OCI-LY7 (cell line): ENCODE measurements around the gene ASIC2. TPM values are rescaled to one million over a fixed set of nuclear protein-coding genes. Genes with fewer than 3 reads are reported as not detected.

Source experiments
- BruUV-seq: library from RNA; stranded (reverse); fragments of 400-500 nt; replicated peaks from 2 replicates; lab custom pipeline; 2021; lab: Mats Ljungman, UMichigan
- CTCF ChIA-PET: fragments of 300-600 bp; sonication (Branson Sonifier 250); formaldehyde crosslinking; loops from one replicate; lab custom pipeline; 2022; ENCODE audit warnings: antibody characterized with exemption; ENCODE audit not compliant: unreplicated experiment; lab: Charles Lee
- POLR2A ChIA-PET: fragments of 300-600 bp; sonication (Branson Sonifier 250); formaldehyde crosslinking; loops from one replicate; lab custom pipeline; 2022; ENCODE audit warnings: antibody characterized with exemption; lab: Charles Lee
- DNase-seq: peaks from one replicate; pipeline ENCODE4 v3.0.0-alpha.2; 2015; ENCODE audit warnings: low spot score
- H2AFZ ChIP-seq: fragments of 200-600 bp; sonication (generic), shearing (Covaris generic); 2 replicates; pipeline ENCODE4 v1.6.1; 2014; ENCODE audit warnings: mild to moderate bottlenecking, antibody characterized with exemption, low read length, moderate library complexity
- H3K27ac ChIP-seq: fragments of 200-600 bp; sonication (generic); 2 replicates; pipeline ENCODE4 v1.5.1; 2014; ENCODE audit warnings: mixed run types, low read depth, mild to moderate bottlenecking, moderate library complexity, low read length, inconsistent platforms; ENCODE audit not compliant: poor library complexity, severe bottlenecking
- H3K36me3 ChIP-seq: fragments of 200-600 bp; sonication (generic); 2 replicates; pipeline ENCODE4 v1.6.1; 2014; ENCODE audit warnings: mild to moderate bottlenecking, antibody characterized with exemption, low read length, moderate library complexity, mixed read lengths; ENCODE audit not compliant: insufficient read depth
- H3K4me1 ChIP-seq: fragments of 200-600 bp; sonication (generic); 2 replicates; pipeline ENCODE4 v1.5.1; 2014; ENCODE audit warnings: mild to moderate bottlenecking, low read length; ENCODE audit not compliant: insufficient read depth, poor library complexity, severe bottlenecking
- H3K4me2 ChIP-seq: fragments of 200-600 bp; sonication (generic); 2 replicates; pipeline ENCODE4 v1.6.1; 2014; ENCODE audit warnings: mild to moderate bottlenecking, low read length
- H3K4me3 ChIP-seq: fragments of 200-600 bp; sonication (generic); 2 replicates; pipeline ENCODE4 v1.5.1; 2014; ENCODE audit warnings: mild to moderate bottlenecking, low read depth, low read length; ENCODE audit not compliant: poor library complexity, severe bottlenecking
- H3K79me2 ChIP-seq: fragments of 200-600 bp; sonication (generic); 2 replicates; pipeline ENCODE4 v1.6.1; 2016; ENCODE audit warnings: low read depth, mild to moderate bottlenecking, low read length, moderate library complexity, mixed read lengths; ENCODE audit not compliant: insufficient read depth
- H3K9me2 ChIP-seq: fragments of 200-600 bp; sonication (generic); 2 replicates; pipeline ENCODE4 v1.6.1; 2016; ENCODE audit warnings: mild to moderate bottlenecking, low read length, mixed read lengths; ENCODE audit not compliant: insufficient read depth
- H3K9me3 ChIP-seq: fragments of 200-600 bp; sonication (generic); 2 replicates; pipeline ENCODE4 v1.6.1; 2014; ENCODE audit warnings: mild to moderate bottlenecking, mixed run types, low read length, mixed read lengths
- H4K20me1 ChIP-seq: fragments of 200-600 bp; sonication (generic); 2 replicates; pipeline ENCODE4 v1.6.1; 2014; ENCODE audit warnings: mild to moderate bottlenecking, antibody characterized with exemption, low read length, moderate library complexity, mixed read lengths; ENCODE audit not compliant: insufficient read depth
- EZH2phosphoT487 ChIP-seq: fragments of 200-600 bp; sonication (generic); IDR thresholded peaks from 2 replicates; pipeline ENCODE4 v1.6.1; 2018; ENCODE audit warnings: low read depth, borderline replicate concordance, mild to moderate bottlenecking, mixed run types, antibody characterized with exemption, low read length, moderate library complexity, mixed read lengths
- intact Hi-C: fragments of 100-400 bp; cut with micrococcal nuclease; formaldehyde crosslinking; loops from one replicate; pipeline ENCODE4 v1.10.0; 2022; ENCODE audit not compliant: unreplicated experiment
- total RNA-seq, 2 experiments: library from RNA; depleted of rRNA in 1 of 2; stranded (reverse); fragments of >200 nt in 1 of 2; shearing (Covaris generic) in 1 of 2; gene quantifications; 2 replicates each; pipeline ENCODE4 v1.2.3, GENCODE V29; 2014 to 2022
- TF ChIP-seq, protein P1 (sequence below): fragments of 200-600 bp; sonication (generic); conservative IDR thresholded peaks from 2 replicates; pipeline ENCODE4 v1.5.1; 2014; ENCODE audit warnings: mild to moderate bottlenecking, antibody characterized with exemption, low read length, moderate library complexity, mixed read lengths

The ASIC2 gene
- total RNA-seq, 2 experiments from 2014 or later: not detected

DNA sequence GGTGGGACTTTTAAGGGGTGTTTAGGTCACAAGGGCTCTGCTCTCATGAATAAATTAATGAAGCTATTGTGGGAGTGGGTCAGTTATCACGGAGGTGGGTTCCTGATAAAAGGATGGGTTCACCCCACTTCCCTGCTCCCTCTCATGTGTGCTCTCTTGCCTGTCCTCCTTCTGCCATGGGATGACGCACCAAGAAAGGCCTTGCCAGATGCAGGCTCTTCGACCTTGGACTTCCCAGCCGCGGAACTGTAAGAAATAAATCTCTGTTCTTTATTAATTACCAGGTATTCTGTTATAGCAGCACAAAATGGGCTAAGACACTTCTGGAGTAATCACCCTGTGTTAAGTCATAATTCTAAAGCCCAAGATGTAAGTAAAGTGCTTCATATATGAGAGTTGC, 141.5 kb downstream of the ASIC2 start:
- H3K4me2 ChIP-seq: no peak overlapping the region
- no peak overlapping the region for H3K4me3 ChIP-seq
- TF ChIP-seq, protein P1, sequence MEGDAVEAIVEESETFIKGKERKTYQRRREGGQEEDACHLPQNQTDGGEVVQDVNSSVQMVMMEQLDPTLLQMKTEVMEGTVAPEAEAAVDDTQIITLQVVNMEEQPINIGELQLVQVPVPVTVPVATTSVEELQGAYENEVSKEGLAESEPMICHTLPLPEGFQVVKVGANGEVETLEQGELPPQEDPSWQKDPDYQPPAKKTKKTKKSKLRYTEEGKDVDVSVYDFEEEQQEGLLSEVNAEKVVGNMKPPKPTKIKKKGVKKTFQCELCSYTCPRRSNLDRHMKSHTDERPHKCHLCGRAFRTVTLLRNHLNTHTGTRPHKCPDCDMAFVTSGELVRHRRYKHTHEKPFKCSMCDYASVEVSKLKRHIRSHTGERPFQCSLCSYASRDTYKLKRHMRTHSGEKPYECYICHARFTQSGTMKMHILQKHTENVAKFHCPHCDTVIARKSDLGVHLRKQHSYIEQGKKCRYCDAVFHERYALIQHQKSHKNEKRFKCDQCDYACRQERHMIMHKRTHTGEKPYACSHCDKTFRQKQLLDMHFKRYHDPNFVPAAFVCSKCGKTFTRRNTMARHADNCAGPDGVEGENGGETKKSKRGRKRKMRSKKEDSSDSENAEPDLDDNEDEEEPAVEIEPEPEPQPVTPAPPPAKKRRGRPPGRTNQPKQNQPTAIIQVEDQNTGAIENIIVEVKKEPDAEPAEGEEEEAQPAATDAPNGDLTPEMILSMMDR: no peak
- no peak for TF ChIP-seq EZH2phosphoT487
- H3K36me3 ChIP-seq: no peaks in the 10 kb centered on the region
- intact Hi-C loops: no loop called here
- BruUV-seq: no TSS peak
- DNase-seq: no peak
- H3K79me2 ChIP-seq: no peaks in the 10 kb centered on the region
- H4K20me1 ChIP-seq: no peaks in the 10 kb centered on the region
- ChIA-PET CTCF (no interaction called here), POLR2A (interaction anchor here (0.6 kb wide), 1 partner anchor 160 kb away, joined by 5 read pairs; the partner anchor contains the start of gene SPACA3)
- no peak overlapping the region for H2AFZ ChIP-seq
- H3K27ac ChIP-seq: no peak overlapping the region
- no peaks in the 10 kb centered on the region for H3K4me1 ChIP-seq
- no peaks in the 10 kb centered on the region for H3K9me3 ChIP-seq
- H3K9me2 ChIP-seq: no peaks in the 10 kb centered on the region

DNA sequence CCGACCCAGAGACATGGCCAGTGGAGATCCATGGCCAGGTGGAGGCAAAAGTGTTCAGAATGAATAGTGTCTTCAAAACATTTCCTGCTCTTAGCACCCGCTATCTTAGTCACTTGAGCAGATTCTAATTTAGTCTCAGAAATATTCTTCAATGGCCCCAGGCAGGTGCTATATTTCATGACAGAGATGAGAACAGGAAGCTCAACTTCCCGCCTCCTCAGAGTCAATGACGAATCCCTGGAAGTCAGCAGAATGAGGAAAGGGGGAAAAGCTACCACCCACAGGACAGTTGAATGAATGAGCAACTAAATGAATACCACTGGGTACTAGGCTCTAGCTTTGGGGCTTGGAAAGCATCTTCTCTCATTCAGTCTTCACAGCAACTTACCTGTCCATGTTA, 147.2 kb downstream of the ASIC2 start:
- no TSS peak for BruUV-seq
- ChIA-PET CTCF (no interaction called here), POLR2A (no interaction called here)
- Histone ChIP-seq H3K36me3 (no peaks in the 10 kb centered on the region), H3K9me2 (no peaks in the 10 kb centered on the region), H3K4me1 (no peaks in the 10 kb centered on the region), H3K4me3 (no peak overlapping the region), H3K27ac (no peak overlapping the region), H2AFZ (no peak overlapping the region), H3K4me2 (no peak overlapping the region), H3K79me2 (no peaks in the 10 kb centered on the region), H4K20me1 (no peaks in the 10 kb centered on the region), H3K9me3 (no peaks in the 10 kb centered on the region)
- TF ChIP-seq EZH2phosphoT487: no peak
- TF ChIP-seq, protein P1: no peak
- DNase-seq: no peak
- intact Hi-C loops: no loop called here

DNA sequence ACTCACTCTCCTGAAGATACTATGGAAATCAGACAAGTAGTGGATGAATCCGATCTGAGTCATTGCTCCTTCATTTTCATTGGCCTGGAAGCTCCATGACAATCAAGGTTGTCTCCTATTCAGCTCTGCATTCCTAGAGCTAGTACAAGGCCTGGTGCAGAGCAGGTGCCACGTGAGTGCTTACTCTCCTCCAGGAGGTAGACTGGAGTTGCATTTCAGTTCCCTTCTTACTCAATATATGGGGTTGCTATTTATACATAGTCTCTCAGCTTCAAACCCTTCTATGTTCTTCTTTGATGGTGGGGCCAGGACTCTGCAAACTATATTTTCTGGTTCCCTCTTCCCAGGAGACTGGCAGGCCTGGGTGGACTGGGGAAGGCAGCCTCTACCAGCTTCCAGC, 148.3 kb downstream of the ASIC2 start:
- intact Hi-C loops: no loop called here
- CTCF ChIA-PET: no interaction called here
- Histone ChIP-seq H3K79me2 (no peaks in the 10 kb centered on the region), H2AFZ (no peak overlapping the region), H4K20me1 (no peaks in the 10 kb centered on the region), H3K4me3 (no peak overlapping the region), H3K9me3 (no peaks in the 10 kb centered on the region), H3K9me2 (no peaks in the 10 kb centered on the region), H3K4me1 (no peaks in the 10 kb centered on the region), H3K4me2 (no peak overlapping the region), H3K27ac (no peak overlapping the region), H3K36me3 (no peaks in the 10 kb centered on the region)
- no TSS peak for BruUV-seq
- no peak for DNase-seq
- POLR2A ChIA-PET: no interaction called here
- TF ChIP-seq, protein P1: no peak
- TF ChIP-seq EZH2phosphoT487: no peak
